HG02571 (cell line): ENCODE results near the gene MARCO.

Source experiments
- ATAC-seq: cut with Tn5 transposase; IDR thresholded peaks from one replicate; pipeline ENCODE4 v1.9.1; 2021; ENCODE audit warnings: mild to moderate bottlenecking, moderate library complexity; ENCODE audit not compliant: unreplicated experiment

Gene MARCO

DNA sequence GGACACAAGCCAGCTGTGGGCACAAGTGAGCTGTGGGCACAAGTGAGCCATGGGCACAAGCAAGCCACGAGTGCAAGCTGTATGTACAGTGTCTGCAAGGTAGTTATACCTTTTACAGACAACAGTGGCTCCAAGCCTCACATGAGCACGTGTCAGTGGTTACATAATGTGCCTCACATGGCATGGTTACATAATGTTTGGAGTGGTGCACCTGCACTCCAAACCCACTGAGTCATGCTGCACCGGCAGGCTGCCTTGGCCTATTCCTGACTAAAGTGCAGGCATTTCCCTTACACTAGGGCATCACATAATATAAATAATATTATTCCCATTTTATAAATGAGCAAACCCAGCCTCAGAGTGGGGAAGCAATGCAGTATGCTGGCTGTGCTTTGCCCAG lies 62.6 kb downstream of the MARCO start:
- ATAC-seq = no peak

DNA sequence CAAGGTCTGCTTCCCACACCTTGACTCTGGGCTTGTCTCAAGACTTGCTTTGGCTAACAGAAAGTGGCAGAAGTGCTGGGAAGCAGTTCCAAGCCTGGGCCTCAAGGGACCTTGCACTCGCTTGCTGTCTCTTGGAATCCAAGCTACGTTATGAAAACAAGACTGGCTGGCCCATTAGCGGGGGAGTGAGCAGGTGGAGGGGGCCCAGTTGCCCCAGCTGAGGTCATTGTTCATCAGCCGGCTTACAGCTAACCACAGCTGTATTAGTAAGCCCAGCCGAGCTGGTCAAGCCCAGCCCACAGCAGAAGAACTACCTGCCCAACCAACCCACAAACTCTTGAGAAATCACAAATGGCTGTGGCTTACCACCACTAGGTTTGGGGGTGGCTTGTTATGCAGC lies 63.1 kb downstream of the MARCO start:
- ATAC-seq = no peak

DNA sequence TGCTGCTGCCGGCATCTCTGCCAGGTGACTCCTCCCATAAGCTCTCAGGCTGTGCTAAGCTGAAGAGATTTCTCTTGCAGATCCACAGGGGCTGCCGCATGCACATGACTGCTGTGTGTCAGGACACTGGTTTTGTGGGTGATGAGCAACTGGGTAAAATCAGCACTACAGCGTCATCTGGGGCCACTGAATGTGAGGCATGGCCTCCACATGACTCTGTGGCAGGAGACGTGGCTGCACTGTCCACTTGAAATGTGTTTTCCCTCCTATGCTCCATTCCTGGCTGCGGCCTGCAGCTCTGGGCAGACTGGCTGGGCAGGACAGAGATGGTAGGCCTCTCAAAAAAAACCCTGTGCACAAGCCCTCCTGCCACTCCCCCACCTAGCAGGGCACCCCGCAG lies 63.6 kb downstream of the MARCO start:
- no peak for ATAC-seq

- no peak for ATAC-seq
Measured at GRCh38 chr2:119006441-119006840, 64.4 kb downstream of the MARCO start.

GRCh38 chr2:119008108-119008507 lies 66.1 kb downstream of the MARCO start:
- no peak for ATAC-seq

- no peak for ATAC-seq
Measured at GRCh38 chr2:119009110-119009509, 67.1 kb downstream of the MARCO start.

- no peak for ATAC-seq
Measured at GRCh38 chr2:119010336-119010735, 68.3 kb downstream of the MARCO start.

DNA sequence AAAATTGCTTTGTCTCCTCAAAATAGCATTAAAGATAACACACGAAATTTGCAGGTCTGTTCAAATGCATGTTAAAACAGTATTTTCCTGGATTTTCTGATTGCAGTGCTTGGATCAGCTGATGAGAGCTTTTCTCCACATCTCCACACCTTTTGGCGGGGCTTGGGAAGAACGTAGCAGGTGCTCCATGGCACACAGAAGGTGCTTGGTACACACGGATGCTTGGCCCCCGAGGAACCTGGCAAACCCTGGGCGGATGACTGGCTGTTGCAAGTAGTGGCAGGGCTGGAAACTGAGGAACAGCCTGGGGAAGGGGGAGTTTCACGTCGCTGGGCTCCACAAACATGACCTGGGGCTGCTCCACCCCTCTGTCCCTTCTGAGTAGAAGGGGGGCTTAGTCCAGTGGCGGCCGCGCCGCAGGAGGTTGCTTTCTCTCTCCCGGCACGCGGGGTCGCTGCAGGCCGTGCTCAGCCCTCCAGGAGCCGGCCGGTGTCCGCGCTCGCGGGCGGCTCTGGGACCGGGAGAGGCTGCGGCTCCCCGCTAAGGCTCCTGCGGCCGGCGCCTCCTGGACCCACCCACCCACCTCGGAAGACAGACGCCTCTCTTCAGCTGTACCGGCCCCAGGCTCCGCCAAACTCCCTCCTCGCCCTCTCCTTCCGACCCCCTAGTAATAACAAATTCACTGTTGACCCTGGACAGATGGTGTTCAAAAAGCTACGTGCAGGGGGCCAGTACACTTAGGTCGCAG lies 69.3 kb downstream of the MARCO start:
- ATAC-seq = no peak

DNA sequence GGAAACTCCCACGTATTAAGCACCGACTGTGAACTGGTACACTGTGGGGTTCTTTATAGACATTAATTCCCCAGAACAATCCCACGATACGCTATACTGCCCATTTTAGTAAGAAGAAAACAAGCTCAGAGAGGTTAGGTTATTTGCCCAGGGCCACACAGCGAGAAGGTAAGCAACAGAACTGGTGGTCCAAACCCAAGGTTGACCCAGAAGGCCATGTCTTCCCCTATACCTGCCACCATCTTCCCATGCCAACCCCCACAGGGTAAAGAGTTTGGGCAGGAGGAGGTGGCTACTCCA lies 69.9 kb downstream of the MARCO start:
- ATAC-seq = no peak

- no peak for ATAC-seq
Measured at GRCh38 chr2:119012345-119013301, 70.6 kb downstream of the MARCO start.

- no peak for ATAC-seq
Measured at GRCh38 chr2:119013671-119014070, 71.7 kb downstream of the MARCO start.

DNA sequence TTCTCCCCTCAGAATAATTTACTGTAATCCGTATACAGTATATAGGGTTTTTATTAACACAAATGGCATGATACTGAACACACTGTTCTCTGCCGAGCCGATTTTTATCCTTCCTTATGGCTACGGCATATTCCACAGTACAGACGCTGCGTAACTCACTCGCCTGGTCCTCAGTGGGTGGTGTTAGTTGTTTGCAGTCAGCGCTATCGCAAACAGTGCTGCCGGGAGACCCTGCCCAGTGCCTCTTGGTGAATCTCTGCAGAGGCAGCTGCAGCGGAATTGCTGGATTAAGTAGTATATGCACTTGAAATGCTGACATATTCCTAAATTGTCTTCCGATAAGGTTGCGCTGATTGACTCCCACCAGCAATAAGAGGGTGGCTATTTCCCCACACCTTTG lies 73.9 kb downstream of the MARCO start:
- no peak for ATAC-seq

DNA sequence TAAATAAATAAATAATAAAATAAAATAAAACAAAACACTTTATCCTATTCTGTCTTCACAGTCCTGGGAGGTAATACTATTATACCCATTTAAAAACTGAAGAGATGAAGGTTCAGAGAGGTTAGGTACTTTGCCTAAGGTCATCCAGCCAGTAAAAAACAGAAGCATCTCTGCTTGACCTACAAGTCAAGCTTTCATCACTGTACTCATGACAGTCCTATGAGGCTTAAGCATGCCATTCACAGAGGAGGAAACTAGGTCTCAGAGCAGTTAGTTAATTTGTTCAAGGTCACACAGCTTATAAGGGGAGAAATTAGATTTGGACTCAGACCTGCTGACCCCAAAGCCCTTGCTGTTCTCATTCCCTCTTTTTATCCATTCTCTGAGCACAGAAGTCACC lies 77.5 kb downstream of the MARCO start:
- no peak for ATAC-seq

GRCh38 chr2:119022678-119023077 lies 80.7 kb downstream of the MARCO start:
- no peak for ATAC-seq

GRCh38 chr2:119023534-119023933 lies 81.5 kb downstream of the MARCO start:
- ATAC-seq = no peak

DNA sequence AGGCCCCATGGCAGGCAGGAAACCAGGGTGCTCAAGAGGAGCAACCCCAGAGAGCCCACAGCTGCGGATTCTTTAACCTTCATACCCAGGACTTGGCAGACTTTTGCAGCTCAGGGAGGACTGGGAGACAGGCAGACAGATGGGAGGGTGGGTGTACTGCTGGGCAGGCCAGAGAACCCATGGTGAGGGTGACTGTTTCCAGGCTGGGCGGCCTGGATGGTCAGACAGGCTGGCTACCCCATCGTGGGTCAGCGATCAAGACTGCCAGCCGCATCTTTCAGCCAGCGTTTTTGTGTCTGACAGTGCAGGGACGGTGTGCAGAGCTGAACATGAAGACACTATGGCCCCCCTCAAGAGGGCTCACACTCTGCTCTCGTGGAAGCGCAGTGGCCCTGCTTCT lies 82.2 kb downstream of the MARCO start:
- ATAC-seq = no peak

GRCh38 chr2:119024568-119024967 lies 82.6 kb downstream of the MARCO start:
- ATAC-seq = no peak

DNA sequence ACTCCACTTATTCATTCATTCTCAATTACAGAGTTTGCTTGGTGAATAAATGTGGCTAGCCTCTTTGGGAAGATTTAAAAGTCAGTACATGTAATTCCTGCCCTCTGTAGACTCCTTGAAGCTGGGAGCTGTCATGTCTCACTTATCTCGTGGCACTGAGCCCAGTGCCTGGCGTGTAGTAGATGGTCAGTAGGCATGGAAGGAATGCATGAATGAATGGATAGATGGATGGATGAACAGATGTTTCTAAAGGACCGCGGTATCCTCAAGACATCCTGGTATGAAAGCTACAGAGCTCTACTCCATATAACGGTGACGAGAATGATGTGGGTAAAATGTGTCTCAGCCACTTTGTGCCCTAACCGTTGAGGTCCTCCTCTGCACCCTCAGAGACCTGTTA lies 83.0 kb downstream of the MARCO start:
- ATAC-seq = no peak

DNA sequence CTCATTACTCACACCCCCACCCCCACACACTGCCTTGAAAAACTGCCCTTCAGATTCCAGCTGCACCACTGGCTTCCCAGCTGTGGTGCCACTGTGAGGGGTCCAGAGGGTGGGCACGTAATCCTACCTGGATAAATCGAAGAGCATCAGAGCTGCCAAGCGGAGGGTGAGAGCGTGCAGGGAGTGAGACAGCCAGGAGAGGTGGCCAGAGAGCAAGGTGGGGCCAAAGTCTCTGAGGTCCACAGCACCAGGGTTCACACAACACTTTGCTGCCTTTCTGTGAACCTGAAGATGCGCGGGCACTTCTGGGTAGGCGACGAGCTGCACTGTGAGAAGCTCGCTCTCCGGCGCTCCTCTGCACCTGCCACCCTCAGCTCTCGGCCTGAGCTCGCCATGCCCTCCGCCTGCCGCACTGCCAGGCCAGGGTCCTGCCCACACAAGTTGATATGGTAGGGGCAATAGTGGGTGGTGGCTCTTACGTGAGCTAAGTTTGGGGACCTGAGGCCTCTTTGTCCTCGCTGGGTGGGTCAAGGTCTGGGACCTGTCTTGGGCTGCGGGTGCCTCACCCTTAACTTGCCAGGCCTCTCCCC lies 83.9 kb downstream of the MARCO start:
- ATAC-seq = no peak

GRCh38 chr2:119026890-119027289 lies 84.9 kb downstream of the MARCO start:
- ATAC-seq = no peak

- no peak for ATAC-seq
Measured at GRCh38 chr2:119028327-119029174, 86.6 kb downstream of the MARCO start.
